MM.1S (cell line): ENCODE data around the gene ALOX15.
"Not testable (repeated sequence)": the region's sequence is repeated elsewhere in the genome, so short reads cannot be mapped to it uniquely, and the experiment has no call there.

Experiments used
- CTCF ChIP-seq: fragments of 300-600 bp; sonication (generic); IDR thresholded peaks from 2 replicates; pipeline ENCODE4 v1.5.1; 2016; ENCODE audit warnings: antibody characterized with exemption, low read length, mixed read lengths
- EZH2 ChIP-seq: fragments of 300-600 bp; sonication (generic); optimal IDR thresholded peaks from 2 replicates; pipeline ENCODE3; 2017; ENCODE audit warnings: low read depth, mild to moderate bottlenecking, antibody characterized with exemption, low read length, mixed read lengths
- EZH2phosphoT487 ChIP-seq: fragments of 300-600 bp; sonication (generic); IDR thresholded peaks from 2 replicates; pipeline ENCODE4 v1.6.1; 2018; ENCODE audit warnings: antibody characterized with exemption, low read length

GRCh38 chr17:4624451-4624911 is 17.0 kb downstream of the ALOX15 start:
- not testable (repeated sequence) for TF ChIP-seq CTCF, EZH2phosphoT487, EZH2
